ENCODE results near the gene SPNS2. TPM values are rescaled to one million over a fixed set of nuclear protein-coding genes. Genes with fewer than 3 reads are reported as not detected.

SPNS2 gene
- total RNA-seq, 1 donor from 2014 or later: not detected

DNA sequence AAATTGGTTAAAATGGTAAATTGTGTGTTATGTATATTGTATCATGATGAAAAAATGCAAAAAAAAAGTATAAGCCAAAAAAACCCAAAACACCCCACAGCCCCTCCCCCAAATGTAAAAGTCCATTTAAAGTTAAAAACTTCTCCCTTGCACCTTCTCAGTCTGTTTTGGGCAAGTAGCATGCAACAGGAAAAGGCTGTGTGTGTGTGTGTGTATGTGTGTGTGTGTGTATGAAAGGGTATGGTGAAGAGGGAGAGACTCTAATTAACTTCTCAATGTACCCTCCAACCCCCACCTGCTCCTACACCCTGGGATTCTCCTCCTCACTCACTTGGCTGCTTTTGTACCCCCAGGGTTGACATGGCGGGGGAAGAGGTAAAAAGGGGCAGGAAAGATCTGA, 70.9 kb downstream of the SPNS2 start:
- no peaks in the 10 kb centered on the region for H3K9me3 Mint-ChIP-seq (ENCODE audit: unreplicated experiment)
- no peak overlapping the region for H3K4me3 Mint-ChIP-seq (ENCODE audit: unreplicated experiment)
- H3K27ac Mint-ChIP-seq (ENCODE audit: unreplicated experiment): no peak overlapping the region
- H3K36me3 Mint-ChIP-seq (ENCODE audit: unreplicated experiment): no peaks in the 10 kb centered on the region
- H3K27me3 Mint-ChIP-seq (ENCODE audit: unreplicated experiment): peaks cover 25% of the 10 kb centered on the region
- TF ChIP-seq, protein P1, sequence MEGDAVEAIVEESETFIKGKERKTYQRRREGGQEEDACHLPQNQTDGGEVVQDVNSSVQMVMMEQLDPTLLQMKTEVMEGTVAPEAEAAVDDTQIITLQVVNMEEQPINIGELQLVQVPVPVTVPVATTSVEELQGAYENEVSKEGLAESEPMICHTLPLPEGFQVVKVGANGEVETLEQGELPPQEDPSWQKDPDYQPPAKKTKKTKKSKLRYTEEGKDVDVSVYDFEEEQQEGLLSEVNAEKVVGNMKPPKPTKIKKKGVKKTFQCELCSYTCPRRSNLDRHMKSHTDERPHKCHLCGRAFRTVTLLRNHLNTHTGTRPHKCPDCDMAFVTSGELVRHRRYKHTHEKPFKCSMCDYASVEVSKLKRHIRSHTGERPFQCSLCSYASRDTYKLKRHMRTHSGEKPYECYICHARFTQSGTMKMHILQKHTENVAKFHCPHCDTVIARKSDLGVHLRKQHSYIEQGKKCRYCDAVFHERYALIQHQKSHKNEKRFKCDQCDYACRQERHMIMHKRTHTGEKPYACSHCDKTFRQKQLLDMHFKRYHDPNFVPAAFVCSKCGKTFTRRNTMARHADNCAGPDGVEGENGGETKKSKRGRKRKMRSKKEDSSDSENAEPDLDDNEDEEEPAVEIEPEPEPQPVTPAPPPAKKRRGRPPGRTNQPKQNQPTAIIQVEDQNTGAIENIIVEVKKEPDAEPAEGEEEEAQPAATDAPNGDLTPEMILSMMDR (IDR thresholded peaks at IDR 0.05): no peak
- no peak for DNase-seq (ENCODE audit: extremely low spot score, unreplicated experiment)
- H3K4me1 Mint-ChIP-seq (ENCODE audit: unreplicated experiment): peaks cover 12% of the 10 kb centered on the region

DNA sequence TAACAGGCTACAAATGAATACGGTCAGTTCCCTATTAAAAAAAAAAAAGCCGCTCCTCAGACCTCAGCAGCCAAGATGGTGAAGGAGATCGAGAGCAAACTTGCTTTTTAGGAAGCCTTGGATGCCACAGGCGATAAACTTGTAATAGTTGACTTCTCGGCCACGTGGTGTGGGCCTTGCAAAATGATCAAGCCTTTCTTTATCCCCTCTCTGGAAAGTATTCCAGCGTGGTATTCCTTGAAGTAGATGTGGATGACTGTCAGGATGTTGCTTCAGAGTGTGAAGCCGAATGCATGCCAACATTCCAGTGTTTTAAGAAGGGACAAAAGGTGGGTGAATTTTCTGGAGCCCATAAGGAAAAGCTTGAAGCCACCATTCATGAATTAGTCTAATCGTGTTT, 73.5 kb downstream of the SPNS2 start:
- H3K9me3 Mint-ChIP-seq (ENCODE audit: unreplicated experiment): no peaks in the 10 kb centered on the region
- no peak overlapping the region for H3K27ac Mint-ChIP-seq (ENCODE audit: unreplicated experiment)
- no peak overlapping the region for H3K4me3 Mint-ChIP-seq (ENCODE audit: unreplicated experiment)

DNA sequence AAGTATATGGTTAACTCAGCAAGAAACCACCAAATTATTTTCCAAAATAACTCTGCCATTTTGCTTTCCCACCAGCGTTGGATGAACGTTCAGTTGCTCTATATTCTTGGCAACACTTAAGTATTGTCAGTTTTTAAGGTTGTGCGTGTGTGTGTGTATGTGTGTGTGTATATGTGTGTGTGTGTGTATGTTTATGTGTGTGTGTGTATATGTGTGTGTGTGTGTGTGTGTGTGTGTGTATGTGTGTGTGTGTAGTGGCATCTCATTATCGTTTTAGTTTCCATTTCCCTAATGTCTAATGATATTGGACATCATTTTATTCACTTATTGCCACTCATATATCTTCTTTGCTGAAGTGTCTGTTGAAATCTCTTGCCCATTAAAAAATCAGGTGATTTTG, 74.4 kb downstream of the SPNS2 start:
- TF ChIP-seq, protein P1 (IDR thresholded peaks at IDR 0.05): no peak
- peaks cover 12% of the 10 kb centered on the region for H3K4me1 Mint-ChIP-seq (ENCODE audit: unreplicated experiment)
- DNase-seq (ENCODE audit: extremely low spot score, unreplicated experiment): no peak
- H3K36me3 Mint-ChIP-seq (ENCODE audit: unreplicated experiment): no peaks in the 10 kb centered on the region
- no peaks in the 10 kb centered on the region for H3K9me3 Mint-ChIP-seq (ENCODE audit: unreplicated experiment)
- H3K27ac Mint-ChIP-seq (ENCODE audit: unreplicated experiment): no peak overlapping the region
- peaks cover 42% of the 10 kb centered on the region for H3K27me3 Mint-ChIP-seq (ENCODE audit: unreplicated experiment)
- no peak overlapping the region for H3K4me3 Mint-ChIP-seq (ENCODE audit: unreplicated experiment)

More for the DNA sequence above, 73.5 kb downstream of the SPNS2 start:
- TF ChIP-seq, protein P1 (IDR thresholded peaks at IDR 0.05): no peak
- no peak for DNase-seq (ENCODE audit: extremely low spot score, unreplicated experiment)
- H3K36me3 Mint-ChIP-seq (ENCODE audit: unreplicated experiment): no peaks in the 10 kb centered on the region
- H3K27me3 Mint-ChIP-seq (ENCODE audit: unreplicated experiment): peaks cover 39% of the 10 kb centered on the region
- peaks cover 10% of the 10 kb centered on the region for H3K4me1 Mint-ChIP-seq (ENCODE audit: unreplicated experiment)

DNA sequence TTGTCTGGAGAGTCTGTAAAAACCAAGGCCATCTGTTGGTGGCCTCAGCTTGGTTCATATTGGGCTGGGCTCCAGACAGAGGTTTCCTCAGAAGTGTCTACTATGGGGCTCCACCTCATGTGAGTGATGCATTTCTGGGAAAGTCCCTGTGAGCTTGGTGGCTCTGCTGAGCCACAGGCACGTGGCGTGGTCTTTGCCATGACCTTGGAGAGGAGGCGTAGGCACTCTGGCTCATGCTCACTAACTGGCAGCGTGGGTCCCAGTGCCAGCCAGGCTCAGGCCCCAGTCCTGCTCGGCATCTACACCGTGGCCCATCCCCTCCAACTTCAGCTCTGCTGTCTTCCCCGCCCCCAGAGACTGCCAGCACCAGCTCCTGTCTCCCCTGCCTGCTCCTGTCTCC, 75.0 kb downstream of the SPNS2 start:
- H3K27me3 Mint-ChIP-seq (ENCODE audit: unreplicated experiment): peaks cover 42% of the 10 kb centered on the region
- H3K4me3 Mint-ChIP-seq (ENCODE audit: unreplicated experiment): no peak overlapping the region
- no peak for DNase-seq (ENCODE audit: extremely low spot score, unreplicated experiment)
- no peaks in the 10 kb centered on the region for H3K9me3 Mint-ChIP-seq (ENCODE audit: unreplicated experiment)
- H3K4me1 Mint-ChIP-seq (ENCODE audit: unreplicated experiment): peaks cover 12% of the 10 kb centered on the region
- H3K36me3 Mint-ChIP-seq (ENCODE audit: unreplicated experiment): no peaks in the 10 kb centered on the region
- no peak overlapping the region for H3K27ac Mint-ChIP-seq (ENCODE audit: unreplicated experiment)
- TF ChIP-seq, protein P1 (IDR thresholded peaks at IDR 0.05): no peak

DNA sequence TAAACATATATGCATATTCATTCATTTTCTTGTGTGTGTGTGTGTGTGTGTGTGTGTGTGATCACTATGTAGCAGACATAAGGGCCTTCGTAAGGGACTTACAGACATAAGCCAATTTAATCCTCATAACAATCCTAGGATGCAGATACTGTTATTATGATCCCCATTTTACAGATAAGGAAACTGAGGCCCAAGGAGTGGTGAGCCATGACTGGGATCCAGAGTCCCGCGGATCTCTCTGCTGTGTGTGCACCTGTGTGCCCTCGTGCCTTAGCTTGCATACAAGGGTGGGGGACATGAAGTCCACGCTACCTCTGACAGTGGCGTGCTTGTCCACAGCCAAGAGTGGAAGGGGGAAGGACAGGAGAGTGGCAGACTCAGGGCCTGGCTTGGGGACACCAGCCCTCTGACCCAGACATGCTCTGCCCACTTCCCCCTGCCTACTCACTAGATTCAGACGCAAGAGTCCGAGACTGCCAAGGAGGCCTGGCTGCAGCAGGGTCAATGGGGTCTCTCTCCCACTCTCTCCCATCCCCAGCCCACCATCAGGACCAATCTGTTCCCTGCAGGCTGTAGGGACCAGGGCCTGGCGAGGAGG, 75.9 kb downstream of the SPNS2 start:
- Mint-ChIP-seq H3K27me3 (ENCODE audit: unreplicated experiment) (peaks cover 41% of the 10 kb centered on the region), H3K4me1 (ENCODE audit: unreplicated experiment) (peaks cover 12% of the 10 kb centered on the region), H3K4me3 (ENCODE audit: unreplicated experiment) (no peak overlapping the region), H3K9me3 (ENCODE audit: unreplicated experiment) (no peaks in the 10 kb centered on the region), H3K27ac (ENCODE audit: unreplicated experiment) (no peak overlapping the region), H3K36me3 (ENCODE audit: unreplicated experiment) (no peaks in the 10 kb centered on the region)
- TF ChIP-seq, protein P1 (IDR thresholded peaks at IDR 0.05): no peak
- no peak for DNase-seq (ENCODE audit: extremely low spot score, unreplicated experiment)

Measured in osteocyte (in vitro differentiated cells).